ENCODE data around the gene HYCC1.

The HYCC1 gene

DNA sequence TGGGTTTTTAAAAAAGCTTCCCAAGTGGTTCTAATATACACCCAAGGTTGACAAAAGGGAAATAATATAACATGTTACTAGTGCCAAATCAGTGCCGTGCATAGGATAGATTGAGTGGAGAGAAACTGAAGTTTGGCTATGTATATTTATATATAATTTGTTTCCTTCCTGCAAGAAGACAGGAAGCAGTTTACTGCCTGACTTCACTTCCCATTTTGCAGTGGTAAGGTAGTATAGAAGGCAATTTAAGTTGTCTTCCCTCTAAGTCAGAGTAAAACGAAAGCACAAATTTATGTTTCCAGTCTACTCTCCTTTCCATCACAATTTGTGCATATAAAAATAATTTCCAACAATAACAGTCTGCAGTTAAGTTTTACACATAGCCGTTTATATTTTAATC is 3.4 kb upstream of the HYCC1 start (continued):
- TF ChIP-seq PBX3 (CRISPR knock-in tag; IDR thresholded peaks at IDR 0.05) = no peak

DNA sequence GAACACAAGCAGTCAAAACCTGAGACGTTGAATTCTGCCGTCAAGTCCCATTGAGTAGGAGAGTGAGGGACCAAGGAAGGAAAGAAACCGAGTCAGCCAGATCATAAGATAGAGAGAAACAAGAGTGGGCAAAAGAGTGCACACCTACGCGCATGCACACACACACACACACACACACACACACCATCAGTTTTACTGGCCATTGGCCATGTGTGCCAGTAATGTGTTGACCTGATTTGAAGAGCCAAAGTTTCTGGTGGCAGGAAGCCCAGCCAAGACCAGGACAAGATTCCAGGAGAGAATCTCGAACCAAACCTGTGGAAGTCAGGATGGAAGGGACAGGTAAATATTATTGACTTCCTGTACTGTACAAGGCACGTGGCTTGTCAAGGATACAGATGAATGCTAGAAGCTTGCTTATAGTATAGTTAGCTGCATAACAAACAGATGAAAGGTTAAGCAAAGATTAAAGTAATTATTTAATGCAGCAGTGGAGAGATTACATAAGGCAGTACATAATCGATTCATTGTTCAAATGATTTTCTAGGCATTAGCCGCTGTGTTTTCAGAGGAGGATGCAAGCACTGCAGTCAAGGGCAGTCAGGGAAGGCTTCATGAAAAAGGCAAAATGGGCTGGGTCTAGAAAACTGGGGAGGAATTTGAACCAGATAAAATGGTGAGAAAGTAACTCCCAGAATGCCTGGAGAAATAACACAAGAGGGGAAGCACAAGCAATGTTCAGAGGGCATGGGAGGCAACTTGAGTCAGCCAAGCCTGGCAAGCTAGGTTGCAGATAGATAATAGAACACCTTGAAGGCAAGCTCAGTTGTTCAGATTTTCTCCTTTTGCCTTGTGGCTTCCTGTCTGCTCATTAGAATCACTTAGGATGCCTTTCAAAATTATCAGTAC is 2.7 kb upstream of the HYCC1 start:
- ChIA-PET POLR2A (no interaction called here), CTCF (no interaction called here)
- H3K9me3 ChIP-seq (ENCODE audit: control insufficient read depth, insufficient read depth, low read depth, low read length) = no peaks in the 10 kb centered on the region
- no peaks in the 10 kb centered on the region for H3K36me3 ChIP-seq (ENCODE audit: control insufficient read depth in 2 of 2, insufficient read depth in 1 of 2, low read length in 2 of 2)
- TF ChIP-seq MZF1 (tag by site-specific recombination; IDR thresholded peaks at IDR 0.05; ENCODE audit: borderline replicate concordance) (no peak), ZFP3 (tag by site-specific recombination; IDR thresholded peaks at IDR 0.05; ENCODE audit: low read depth) (no peak), ZNF76 (tag by site-specific recombination; IDR thresholded peaks at IDR 0.05; ENCODE audit: borderline replicate concordance, low read depth) (no peak), ZNF664 (tag by site-specific recombination; IDR thresholded peaks at IDR 0.05) (no peak), ZNF624 (tag by site-specific recombination; IDR thresholded peaks at IDR 0.05) (no peak), ZNF747 (tag by site-specific recombination; IDR thresholded peaks at IDR 0.05) (no peak)
- no peak overlapping the region for H3K4me3 ChIP-seq (ENCODE audit: low read depth, low read length)
- H3K4me1 ChIP-seq (ENCODE audit: control insufficient read depth, insufficient read depth, low read length) = no peaks in the 10 kb centered on the region
- H3K27ac ChIP-seq (ENCODE audit: extremely low read depth, low read depth, low read length) = no peak overlapping the region

- no peak overlapping the region for H3K4me3 ChIP-seq (ENCODE audit: low read depth, low read length)
- no peak overlapping the region for H3K27ac ChIP-seq (ENCODE audit: extremely low read depth, low read depth, low read length)
Measured at GRCh38 chr7:23014681-23015080, 751 bp upstream of the HYCC1 start.

GRCh38 chr7:23012908-23013714 is 819 bp downstream of the HYCC1 start:
- ChIA-PET CTCF (interaction anchor here (1.1 to 3.2 kb wide), 3 partner anchors 9 to 455 kb away, joined by 3 to 11 read pairs (median 3); no protein-coding TSS in a partner anchor), POLR2A (interaction anchor here (0.9 to 1.3 kb wide), 2 partner anchors 9 to 110 kb away, joined by 3 to 7 read pairs; no protein-coding TSS in a partner anchor)
- Histone ChIP-seq H3K36me3 (ENCODE audit: control insufficient read depth in 2 of 2, insufficient read depth in 1 of 2, low read length in 2 of 2) (no peaks in the 10 kb centered on the region), H3K4me3 (ENCODE audit: low read depth, low read length) (peak overlapping the region; percentile 69), H3K9me3 (ENCODE audit: control insufficient read depth, insufficient read depth, low read depth, low read length) (no peaks in the 10 kb centered on the region), H3K27ac (ENCODE audit: extremely low read depth, low read depth, low read length) (peak overlapping the region; percentile 68; the same call in 1 of the 2 replicates), H3K4me1 (ENCODE audit: control insufficient read depth, insufficient read depth, low read length) (peaks cover 5% of the 10 kb centered on the region; the same call in 1 of the 2 replicates)
- TF ChIP-seq ZSCAN30 (tag by site-specific recombination; IDR thresholded peaks at IDR 0.05) = no peak
- TF ChIP-seq ZNF747 (tag by site-specific recombination; IDR thresholded peaks at IDR 0.05) = no peak
- no peak for TF ChIP-seq TSHZ1 (tag by site-specific recombination; IDR thresholded peaks at IDR 0.05; ENCODE audit: borderline replicate concordance)
- TF ChIP-seq, protein P1, sequence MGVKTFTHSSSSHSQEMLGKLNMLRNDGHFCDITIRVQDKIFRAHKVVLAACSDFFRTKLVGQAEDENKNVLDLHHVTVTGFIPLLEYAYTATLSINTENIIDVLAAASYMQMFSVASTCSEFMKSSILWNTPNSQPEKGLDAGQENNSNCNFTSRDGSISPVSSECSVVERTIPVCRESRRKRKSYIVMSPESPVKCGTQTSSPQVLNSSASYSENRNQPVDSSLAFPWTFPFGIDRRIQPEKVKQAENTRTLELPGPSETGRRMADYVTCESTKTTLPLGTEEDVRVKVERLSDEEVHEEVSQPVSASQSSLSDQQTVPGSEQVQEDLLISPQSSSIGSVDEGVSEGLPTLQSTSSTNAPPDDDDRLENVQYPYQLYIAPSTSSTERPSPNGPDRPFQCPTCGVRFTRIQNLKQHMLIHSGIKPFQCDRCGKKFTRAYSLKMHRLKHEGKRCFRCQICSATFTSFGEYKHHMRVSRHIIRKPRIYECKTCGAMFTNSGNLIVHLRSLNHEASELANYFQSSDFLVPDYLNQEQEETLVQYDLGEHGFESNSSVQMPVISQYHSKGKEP (tag by site-specific recombination; IDR thresholded peaks at IDR 0.05) = no peak
- TF ChIP-seq, protein P2, sequence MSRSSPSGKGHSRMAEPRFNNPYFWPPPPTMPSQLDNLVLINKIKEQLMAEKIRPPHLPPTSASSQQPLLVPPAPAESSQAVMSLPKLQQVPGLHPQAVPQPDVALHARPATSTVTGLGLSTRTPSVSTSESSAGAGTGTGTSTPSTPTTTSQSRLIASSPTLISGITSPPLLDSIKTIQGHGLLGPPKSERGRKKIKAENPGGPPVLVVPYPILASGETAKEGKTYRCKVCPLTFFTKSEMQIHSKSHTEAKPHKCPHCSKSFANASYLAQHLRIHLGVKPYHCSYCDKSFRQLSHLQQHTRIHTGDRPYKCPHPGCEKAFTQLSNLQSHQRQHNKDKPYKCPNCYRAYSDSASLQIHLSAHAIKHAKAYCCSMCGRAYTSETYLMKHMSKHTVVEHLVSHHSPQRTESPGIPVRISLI (tag by site-specific recombination; IDR thresholded peaks at IDR 0.05) = no peak
- TF ChIP-seq ZNF610 (tag by site-specific recombination; IDR thresholded peaks at IDR 0.05; ENCODE audit: borderline replicate concordance) = no peak
- no peak for TF ChIP-seq ZNF121 (tag by site-specific recombination; IDR thresholded peaks at IDR 0.05)
- no peak for TF ChIP-seq PRDM1 (tag by site-specific recombination; IDR thresholded peaks at IDR 0.05)
- TF ChIP-seq ZNF274 (IDR thresholded peaks at IDR 0.05; ENCODE audit: low read length) = no peak
- no peak for TF ChIP-seq ZNF274 (tag by site-specific recombination; IDR thresholded peaks at IDR 0.05; ENCODE audit: borderline replicate concordance)
- TF ChIP-seq KLF8 (tag by site-specific recombination; IDR thresholded peaks at IDR 0.05) = 0 out of 2 replicates have a peak, but pooled peaks have one; percentile 26

More at GRCh38 chr7:23014681-23015080, 751 bp upstream of the HYCC1 start:
- TF ChIP-seq IKZF3 (tag by site-specific recombination; IDR thresholded peaks at IDR 0.05) (no peak), ZBTB21 (tag by site-specific recombination; IDR thresholded peaks at IDR 0.05) (no peak), ZNF768 (tag by site-specific recombination; IDR thresholded peaks at IDR 0.05) (no peak), KLF8 (tag by site-specific recombination; IDR thresholded peaks at IDR 0.05) (no peak)
- ChIA-PET CTCF (interaction anchor here (1.2 kb wide), 2 partner anchors 41 to 454 kb away, joined by 3 to 4 read pairs; no protein-coding TSS in a partner anchor), POLR2A (no interaction called here)
- H3K4me1 ChIP-seq (ENCODE audit: control insufficient read depth, insufficient read depth, low read length) = peaks cover 1% of the 10 kb centered on the region; the same call in 1 of the 2 replicates
- no peaks in the 10 kb centered on the region for H3K9me3 ChIP-seq (ENCODE audit: control insufficient read depth, insufficient read depth, low read depth, low read length)
- H3K36me3 ChIP-seq (ENCODE audit: control insufficient read depth in 2 of 2, insufficient read depth in 1 of 2, low read length in 2 of 2) = no peaks in the 10 kb centered on the region

Data from HEK293 (cell line).